HFF-Myc (cell line): ENCODE measurements around the gene CHGA.
A peak's percentile ranks its signal among the peaks of the same experiment; 100 is the strongest.

Experiments used
- DNase-seq: peaks from one replicate; pipeline ENCODE4 v3.0.0-alpha.2; 2011; ENCODE audit warnings: low read depth; ENCODE audit errors: extremely low read depth
- H3K4me3 ChIP-seq: replicated peaks from 2 replicates; pipeline ENCODE4 v1.5.1; 2011; ENCODE audit warnings: low read depth, mild to moderate bottlenecking, control low read depth, low read length
- CTCF ChIP-seq: IDR thresholded peaks from 2 replicates; pipeline ENCODE4 v1.5.1; 2012; ENCODE audit warnings: mild to moderate bottlenecking, low read depth, low read length, control low read depth; ENCODE audit errors: missing control alignments

The CHGA gene

DNA sequence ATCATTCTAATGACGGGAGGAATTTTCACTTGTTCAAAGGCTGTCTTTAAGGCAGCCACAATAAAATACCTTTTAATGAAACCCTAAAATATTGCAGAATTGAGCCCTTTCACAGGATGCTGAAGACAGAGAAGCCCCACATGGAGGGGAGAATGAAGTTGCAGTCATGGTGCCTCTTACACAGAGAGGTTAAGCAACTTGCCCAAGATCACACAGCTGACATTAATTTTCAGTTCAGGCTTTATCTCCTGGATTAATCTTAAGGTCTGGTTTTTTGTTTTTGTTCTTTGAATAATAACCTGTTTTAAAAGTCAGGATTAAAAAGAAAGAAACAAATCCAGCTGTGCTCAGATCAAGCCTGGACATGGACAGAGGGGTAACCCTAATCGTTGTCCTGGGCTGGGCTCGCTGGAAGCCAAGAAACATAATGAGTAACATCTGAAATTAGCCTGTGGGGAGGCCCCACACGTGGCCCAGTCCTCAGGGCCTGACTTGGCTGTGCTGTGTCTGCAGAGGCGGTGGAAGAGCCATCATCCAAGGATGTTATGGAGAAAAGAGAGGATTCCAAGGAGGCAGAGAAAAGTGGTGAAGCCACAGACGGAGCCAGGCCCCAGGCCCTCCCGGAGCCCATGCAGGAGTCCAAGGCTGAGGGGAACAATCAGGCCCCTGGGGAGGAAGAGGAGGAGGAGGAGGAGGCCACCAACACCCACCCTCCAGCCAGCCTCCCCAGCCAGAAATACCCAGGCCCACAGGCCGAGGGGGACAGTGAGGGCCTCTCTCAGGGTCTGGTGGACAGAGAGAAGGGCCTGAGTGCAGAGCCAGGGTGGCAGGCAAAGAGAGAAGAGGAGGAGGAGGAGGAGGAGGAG lies 8.0 kb downstream of the CHGA start:
- H3K4me3 ChIP-seq = no peak overlapping the region
- peak; percentile 29 for DNase-seq

DNA sequence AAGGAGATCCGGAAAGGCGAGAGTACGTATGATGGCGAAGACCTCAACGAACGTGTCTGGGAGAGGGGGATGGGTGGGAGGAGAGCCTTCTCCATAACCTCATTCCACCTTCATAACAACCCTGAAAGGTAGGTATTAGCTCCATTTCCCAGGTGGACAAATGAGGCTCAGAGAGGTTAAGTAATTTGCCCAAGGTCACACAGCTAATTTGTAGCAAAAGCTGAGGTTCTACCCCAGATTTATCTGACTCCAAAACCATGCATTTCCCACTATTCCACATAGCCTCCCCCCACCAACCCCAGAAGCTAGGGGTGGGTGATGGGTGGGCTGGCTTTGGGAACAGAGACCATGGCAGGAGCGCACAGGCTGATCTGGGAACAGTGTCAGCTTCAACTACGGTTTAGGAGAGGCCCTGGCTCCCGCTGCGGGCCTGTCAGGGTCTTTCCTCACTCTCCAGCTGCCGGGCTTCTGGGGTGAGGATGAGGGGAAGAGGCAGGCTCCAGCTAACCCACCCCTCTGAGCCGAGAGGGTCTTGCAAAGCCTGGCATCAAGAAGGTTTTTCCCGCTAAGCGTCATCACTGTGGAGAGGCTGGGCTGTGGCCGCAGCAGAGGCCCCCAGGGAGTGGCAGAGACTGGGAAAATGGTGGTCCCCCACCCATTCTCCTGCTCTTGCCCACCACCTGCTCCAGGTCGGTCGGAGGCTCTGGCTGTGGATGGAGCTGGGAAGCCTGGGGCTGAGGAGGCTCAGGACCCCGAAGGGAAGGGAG lies 8.9 kb downstream of the CHGA start:
- no peak for TF ChIP-seq CTCF

More for the DNA sequence above, 8.0 kb downstream of the CHGA start:
- TF ChIP-seq CTCF = no peak

GRCh38 chr14:92932448-92933395 lies 9.8 kb downstream of the CHGA start:
- TF ChIP-seq CTCF = no peak
- DNase-seq = no peak
- H3K4me3 ChIP-seq = no peak overlapping the region

More for the DNA sequence above, 8.9 kb downstream of the CHGA start:
- no peak overlapping the region for H3K4me3 ChIP-seq
- no peak for DNase-seq

- DNase-seq = no peak
- H3K4me3 ChIP-seq = no peak overlapping the region
- TF ChIP-seq CTCF = no peak
These were observed 10.5 kb downstream of the CHGA start for GRCh38 chr14:92933481-92933880.

GRCh38 chr14:92934196-92935085 lies 11.5 kb downstream of the CHGA start:
- no peak for DNase-seq
- no peak overlapping the region for H3K4me3 ChIP-seq
- TF ChIP-seq CTCF = no peak
